ELR (cell line): ENCODE measurements around the gene QSOX1.

Experiments
- DNase-seq: peaks from one replicate; pipeline ENCODE4 v3.0.0-alpha.2; 2015; ENCODE audit warnings: low read depth

QSOX1 gene

DNA sequence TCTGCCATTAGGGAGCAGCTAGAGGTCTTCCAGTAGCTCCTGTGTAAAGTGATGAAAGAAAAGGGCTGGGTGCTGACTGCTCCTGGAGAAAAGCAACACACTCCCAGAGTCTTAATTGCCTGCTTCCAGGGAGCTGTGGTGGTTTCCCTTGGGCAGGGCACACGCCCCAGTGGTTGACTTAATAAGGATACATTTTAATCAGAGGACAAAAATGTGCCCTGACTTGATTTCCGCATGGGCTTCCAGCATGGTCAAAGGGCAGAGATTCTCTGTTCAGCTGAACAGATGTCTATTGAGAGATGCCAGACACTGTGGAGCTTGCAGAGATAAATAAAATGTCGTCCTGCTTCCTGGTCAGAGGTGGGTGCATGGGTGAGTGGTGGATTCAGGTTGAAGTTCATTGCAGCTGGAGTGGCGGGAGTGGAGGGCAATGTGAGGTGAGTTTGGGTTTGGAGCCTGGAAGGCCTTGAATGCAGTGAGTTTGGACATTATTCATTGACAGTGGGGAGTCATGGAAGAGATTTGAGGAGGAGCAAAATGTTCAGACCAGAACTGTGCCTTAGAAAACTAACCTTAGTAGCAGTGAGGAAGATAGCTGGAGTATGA is 16.0 kb downstream of the QSOX1 start:
- no peak for DNase-seq

DNA sequence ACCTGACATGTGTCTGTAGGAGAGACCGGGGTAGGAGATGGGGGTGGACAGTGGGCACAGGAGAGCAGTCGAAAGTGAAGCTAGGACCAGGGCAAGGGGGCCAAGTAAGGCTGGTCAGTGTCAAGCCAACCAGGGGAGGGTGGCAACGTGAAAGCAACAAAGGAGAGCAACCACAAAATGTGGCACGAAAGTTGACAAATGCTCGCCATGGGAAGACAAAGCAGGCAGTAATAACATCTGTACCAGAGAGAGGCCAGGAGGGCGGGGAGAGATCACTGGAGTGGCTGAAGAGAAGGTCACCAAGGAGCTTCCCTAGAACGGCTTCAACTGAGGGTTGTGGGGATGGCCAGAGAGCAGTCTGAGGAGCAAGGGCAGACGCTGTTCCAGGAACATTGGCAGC is 17.0 kb downstream of the QSOX1 start:
- DNase-seq: no peak

DNA sequence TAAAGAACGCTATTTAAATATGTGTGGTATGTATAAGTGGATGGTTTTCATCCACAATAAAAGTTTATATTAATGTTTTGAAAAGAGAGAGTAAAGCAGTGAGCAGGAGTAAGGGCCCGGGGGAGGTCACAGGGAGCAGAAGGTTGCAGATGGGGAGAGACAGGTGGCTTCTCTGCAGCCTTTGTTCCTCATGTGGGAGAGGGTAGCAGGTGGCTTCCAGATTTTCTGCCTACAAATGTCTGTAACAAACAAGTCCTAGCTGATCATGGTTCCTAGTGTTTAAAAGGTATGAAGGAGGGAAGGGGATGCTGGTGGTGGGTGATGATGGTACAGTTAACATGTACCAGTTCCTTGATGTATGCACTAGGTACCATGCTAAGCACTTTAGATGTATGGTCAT is 18.8 kb downstream of the QSOX1 start:
- no peak for DNase-seq

DNA sequence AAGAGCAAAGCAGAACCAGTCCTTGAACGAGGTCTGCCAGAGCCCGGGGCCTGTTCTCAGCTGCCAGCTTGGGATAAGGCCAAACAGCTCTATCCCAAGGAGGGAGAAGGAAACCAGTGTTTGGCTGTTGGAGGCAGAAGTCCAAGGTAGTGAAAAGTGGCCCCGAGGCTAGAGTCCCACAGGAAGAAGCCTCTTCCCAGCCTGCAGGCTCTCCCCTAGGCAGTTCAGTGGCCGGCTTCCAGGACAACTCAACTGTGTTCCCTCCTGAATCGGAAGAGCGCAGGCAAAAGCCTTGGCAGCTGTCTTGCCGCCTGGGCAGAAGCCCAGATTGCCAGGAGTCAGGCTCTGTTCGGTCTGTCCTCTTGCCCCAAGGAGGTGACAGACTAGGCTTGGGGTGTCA is 19.3 kb downstream of the QSOX1 start:
- DNase-seq: no peak

DNA sequence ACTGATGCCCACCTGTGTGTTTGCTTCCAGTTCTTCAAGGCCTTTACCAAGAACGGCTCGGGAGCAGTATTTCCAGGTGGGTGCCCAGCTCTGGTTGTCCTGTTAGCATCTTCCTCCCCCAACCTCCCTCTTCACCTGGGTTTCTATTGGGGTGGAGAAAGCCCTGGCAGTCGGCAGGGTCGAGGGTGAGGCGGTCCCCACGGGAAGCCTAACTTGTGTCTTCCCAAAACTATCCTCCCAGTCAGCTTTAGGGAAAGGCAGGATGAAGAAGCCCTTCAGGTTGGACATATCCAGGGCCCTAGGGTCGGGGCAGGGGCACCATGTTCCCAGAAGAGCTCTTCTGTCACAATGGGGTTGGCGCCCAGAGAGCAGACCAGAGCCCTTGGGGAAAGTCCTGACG is 20.6 kb downstream of the QSOX1 start:
- no peak for DNase-seq

DNA sequence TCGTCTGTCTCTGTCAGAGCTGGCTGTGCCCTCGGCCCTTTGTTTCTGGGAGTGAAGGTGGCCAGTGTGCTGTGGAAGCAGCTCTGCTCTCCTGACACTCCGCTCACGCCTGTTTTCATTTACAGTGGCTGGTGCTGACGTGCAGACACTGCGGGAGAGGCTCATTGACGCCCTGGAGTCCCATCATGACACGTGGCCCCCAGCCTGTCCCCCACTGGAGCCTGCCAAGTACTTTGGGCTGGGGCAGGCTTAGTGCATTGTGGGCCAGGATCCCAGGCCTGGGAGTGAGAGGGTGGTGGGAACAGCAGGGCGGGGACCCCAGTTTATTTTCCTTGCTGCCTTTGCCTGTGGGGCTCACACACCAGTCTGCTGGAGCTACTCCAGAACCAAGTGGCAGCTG is 21.1 kb downstream of the QSOX1 start:
- no peak for DNase-seq

DNA sequence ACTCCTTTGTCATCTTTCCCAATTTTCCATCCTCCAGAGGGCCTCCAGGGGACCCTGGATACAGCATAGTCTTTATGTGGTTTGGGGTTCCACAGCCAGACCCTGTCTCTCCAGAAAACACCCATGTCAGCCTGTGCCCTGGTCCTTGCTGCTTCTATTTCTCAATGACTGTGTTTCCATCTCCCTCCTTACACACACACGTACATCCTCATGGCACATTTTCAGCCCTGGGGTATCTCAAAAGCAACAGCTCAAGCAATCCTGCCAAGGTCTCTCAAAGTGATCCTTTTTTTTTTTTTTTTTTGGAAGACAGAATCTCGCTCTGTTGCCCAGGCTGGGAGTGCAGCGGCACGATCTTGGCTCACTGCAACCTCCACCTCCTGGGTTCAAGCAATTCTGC is 22.3 kb downstream of the QSOX1 start:
- no peak for DNase-seq

DNA sequence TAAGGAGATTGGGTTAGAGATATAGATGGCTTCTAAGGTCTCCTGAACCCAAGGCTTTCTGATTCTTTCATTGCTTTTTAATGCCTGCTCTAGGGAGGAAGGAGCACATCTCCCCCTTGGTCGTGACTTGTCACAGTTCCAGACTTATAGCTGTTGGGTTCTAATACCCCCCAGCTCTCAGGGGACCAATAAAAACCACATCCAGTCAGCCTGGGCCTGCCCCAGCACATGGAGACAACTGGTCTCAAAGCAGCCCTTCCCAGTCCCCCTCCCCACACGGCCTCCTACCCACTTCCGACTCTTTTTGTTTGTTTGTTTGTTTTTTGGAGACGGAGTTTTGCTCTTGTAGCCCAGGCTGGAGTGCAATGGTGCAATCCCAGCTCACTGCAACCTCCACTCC is 23.3 kb downstream of the QSOX1 start:
- no peak for DNase-seq

DNA sequence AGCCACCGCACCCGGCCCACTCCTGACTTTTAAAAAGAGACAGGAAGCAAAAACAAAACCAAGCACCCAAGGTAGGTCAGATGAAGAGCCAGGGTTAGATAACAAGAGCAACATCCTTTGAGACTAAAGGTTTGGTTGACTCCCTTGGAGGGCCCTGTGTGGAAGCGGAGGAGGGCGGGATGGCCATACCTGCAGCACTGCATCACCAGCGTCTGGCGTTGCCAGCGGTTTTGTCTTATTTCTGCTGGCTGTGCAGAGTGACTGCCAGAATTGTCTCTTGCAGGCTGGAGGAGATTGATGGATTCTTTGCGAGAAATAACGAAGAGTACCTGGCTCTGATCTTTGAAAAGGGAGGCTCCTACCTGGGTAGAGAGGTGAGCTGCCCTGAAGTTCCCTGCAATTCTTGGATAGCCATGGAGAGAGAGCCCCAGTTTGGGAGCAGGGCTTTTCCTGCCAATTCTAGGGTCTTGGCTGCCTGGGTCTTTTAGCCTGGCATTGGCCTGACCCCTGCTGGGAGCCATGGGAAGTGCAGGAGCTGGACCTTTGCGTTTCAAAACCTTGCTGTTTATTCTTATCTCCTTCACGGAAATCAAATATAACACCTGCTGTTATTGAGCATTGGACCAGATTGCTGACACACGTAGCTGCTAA is 24.0 kb downstream of the QSOX1 start:
- peak; percentile 68 for DNase-seq

DNA sequence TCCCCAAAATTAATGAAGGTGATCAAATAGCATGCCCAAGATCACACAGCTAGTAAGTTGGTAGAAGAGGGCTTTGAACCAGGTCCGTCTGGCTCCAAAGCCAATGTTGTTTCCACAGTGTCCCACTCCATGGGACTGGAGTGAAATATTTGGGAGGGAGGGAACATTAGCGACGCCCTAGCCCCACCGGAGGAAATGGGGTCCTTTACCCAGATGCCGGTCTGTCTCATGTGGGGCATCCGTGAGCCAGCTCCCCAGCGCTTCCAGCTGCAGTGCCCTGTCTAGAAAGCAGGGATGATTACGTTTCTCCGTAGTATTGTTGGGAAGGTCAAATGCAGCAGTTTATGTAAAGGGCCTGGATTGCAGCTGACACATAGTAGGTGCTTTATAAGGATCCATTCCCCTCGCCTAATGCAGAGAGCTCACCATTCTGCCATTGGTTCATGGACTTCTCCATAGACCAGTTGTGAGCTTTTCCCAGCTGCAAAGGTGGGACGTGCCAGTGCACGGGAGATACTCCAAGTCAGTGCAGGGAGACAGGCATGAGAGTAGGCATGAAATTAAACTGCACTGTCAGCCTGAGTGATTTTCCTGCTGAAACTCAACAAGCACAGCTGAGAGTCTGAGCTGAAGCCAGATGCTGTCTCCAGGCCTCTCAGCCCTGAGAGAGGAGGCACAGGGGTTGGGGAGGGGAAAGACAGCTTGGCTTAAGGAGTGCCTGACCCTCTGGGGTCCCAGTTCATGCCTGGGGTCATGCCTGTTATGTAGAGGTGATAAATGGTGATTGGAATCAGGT is 24.7 kb downstream of the QSOX1 start:
- DNase-seq: no peak

DNA sequence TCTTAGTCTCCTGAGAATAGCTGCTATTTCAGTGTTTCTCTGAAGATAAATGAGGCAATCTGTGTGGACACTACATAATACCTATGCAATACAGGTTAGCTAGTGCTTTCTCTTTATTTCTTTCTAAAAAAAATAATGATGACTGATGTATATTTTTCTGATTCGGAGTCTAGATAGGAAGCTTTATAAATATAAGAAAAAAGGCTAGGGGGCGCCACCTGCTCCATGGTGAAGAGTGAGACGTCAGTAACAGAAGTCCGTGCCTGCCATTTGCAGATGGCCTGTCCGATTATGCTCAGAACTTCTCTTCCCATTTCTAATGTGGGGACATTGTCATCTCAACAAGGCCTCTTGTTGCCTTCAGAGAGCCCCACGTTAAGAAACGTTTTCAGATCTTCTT is 26.4 kb downstream of the QSOX1 start:
- peak; percentile 52 for DNase-seq

DNA sequence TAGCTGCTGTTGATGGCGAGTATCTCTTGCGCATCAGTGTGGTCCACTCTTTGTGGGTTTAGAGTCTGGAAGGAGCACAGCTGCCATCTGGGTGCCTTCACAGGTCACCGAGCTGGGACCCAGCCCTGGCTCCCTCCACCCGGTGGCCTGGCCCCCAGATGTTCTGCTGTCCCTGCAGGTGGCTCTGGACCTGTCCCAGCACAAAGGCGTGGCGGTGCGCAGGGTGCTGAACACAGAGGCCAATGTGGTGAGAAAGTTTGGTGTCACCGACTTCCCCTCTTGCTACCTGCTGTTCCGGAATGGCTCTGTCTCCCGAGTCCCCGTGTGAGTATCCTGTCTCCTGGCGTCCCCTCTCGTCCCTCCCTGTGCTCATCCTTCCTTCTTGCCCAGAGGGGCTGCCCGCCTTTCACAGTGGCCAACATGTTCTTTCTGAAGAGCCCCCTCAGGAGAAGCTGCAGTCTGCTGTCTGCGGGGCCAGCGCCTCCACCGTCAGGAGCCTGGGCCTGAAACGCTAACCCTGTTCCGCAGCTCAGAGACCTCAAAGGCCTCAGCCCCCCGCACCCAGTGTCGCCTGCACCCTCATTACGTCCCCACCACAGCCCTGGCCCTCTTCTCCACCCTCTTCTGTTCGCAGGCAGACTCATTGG is 27.4 kb downstream of the QSOX1 start:
- DNase-seq: no peak

DNA sequence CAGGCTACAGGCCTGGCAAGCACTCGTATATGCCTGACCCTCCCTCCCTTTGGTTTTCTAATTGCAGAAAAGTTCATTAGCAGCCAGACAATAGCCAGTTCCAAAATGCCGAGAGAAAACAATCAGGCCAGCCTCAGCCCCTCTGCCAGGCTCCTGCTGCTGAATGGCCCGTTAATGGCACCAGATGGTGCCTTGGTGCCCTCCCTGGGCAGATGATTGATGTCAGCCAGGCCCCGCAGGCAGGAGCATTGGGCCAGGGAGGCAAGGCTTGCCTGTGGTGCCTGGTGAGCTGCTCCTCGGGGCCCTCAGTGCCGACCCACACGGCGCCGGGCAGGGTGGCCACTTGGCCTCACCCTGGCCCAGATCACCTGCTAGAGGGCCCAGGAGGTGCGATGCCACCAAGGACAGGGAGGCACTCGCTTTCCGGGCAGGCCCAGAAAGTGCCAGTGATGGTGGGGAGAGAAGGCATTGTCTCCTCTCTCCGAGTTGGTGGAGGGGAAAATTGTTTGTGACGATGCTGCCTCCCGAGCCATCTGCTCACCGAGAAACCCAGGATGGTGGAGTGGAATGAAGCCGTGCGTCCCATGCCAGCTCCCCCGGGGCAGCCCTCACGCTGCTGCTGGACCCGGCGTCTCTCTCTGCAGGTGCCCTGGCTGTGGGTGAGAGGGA is 28.1 kb downstream of the QSOX1 start:
- no peak for DNase-seq

DNA sequence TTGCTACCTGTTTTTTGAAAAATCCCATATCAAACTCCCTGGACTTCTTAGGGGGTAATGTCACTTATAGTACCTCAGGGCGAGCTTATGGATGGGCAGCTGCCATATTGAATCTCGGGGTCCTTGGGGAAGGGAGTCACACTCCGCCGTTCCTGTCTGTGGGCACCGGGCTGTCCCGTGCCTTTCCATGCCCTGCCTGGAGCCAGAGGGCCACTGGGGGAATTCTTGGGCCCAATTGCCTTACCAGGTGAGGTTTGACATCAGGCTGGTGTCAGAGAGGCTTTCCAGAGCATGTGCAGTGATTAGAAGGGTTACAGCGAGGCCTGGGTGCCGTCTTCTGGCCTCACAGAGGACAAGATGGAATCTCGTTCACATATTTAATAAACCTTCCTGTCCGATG is 28.8 kb downstream of the QSOX1 start:
- no peak for DNase-seq

DNA sequence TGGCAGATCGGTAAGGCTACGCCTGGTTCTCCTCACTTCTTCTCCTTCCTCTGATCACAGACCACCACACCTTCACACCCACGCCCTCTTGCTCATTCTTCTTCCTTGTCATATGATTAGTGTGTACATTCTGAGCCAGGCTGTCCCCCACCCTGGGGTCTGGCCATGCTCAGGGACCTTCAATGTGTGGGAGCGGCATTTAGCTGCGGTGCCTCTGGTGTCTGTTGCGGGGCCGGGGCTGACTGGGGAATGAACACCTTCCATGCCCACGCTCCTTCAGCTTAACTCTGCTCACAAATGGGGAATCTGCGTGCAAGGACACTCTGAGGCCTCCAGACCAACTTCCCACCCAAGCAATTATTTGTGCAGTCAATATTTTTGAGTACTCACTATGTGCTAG is 29.4 kb downstream of the QSOX1 start:
- DNase-seq: no peak

DNA sequence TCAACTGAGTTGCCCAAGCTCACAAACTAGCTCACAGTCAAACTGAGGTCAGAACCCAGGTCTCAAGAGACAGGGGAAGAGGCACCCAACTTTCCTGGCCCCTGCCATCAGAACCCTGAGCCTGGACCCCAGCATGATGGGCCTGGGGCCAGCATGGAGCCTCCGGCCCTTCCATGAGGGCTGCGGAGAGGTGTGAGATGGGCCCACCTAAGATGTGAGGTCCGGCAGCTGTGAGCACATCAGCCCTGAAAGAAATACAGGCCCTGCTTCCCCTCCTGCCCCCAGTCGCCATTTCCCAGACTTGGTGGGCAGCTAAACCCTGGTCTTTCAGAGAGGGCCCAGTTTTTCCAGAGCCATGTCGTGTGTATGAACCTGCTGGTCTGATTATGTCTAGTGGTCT is 30.6 kb downstream of the QSOX1 start:
- DNase-seq: no peak

DNA sequence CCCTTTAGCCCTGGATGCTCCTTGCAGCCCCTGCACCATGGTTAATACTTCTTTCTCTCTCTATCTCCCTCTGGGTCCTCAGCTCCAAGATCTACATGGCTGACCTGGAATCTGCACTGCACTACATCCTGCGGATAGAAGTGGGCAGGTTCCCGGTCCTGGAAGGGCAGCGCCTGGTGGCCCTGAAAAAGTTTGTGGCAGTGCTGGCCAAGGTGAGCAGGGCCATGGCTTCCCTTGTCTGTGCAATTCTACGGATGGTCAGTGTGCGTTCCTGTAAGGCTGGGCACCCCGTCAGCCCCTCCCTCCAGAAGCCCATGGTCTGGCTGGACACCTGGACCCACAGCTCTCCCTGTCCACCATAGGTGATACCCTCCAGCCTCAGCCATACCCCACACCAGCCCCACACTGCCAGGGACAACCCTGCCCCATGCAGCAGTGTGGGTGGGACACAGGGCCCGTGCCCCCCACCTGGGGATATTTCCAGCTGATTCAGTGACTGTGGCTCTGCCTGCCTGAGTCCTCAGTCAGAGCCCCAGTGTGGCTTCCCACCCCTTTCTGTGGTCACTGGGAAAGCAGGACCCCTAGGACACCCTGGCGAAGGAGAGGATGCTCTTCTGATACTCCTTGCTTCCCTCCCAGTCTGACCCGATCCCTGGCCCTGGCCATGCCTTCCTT is 31.4 kb downstream of the QSOX1 start:
- DNase-seq: no peak

DNA sequence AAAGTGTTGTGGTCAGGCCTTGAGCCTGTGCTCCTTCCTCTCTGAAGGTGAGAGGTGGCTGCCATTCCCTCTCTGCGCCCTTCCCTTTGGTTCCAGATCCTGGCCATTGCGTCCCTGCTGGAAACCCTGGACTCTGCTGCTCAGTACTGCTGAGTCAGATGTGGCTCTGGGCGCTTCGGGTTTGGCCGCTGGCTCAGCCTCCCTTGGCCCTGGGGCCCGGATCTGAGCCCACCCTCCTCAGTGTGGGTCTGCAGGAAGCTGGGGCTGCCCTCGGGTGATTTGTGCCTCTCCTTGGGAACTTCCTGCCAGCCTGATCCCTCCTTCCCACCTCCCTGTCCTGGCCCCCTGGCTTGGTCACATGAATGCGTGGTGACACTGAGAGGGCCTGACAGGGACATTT is 32.2 kb downstream of the QSOX1 start:
- peak; percentile 34 for DNase-seq

DNA sequence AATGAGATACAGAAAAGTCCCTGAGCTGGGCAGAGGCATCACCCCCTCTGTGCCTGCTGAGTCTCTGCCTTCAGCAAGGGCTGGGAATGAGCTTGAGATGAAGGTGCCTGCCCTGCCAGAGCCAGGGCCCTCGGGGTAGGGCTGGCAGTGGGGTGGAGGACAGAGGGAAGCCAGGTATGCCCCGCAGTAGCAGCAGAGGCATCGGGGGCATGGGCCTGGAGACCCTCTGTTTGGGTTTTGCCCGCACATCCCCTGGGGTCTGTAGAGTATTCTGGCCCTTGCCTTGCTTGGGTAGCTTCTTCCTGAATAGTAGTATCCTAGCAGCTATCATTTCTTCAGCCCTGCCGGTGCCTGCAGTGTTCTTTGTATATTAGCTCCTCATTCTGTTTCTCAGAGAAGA is 33.0 kb downstream of the QSOX1 start:
- DNase-seq: no peak

DNA sequence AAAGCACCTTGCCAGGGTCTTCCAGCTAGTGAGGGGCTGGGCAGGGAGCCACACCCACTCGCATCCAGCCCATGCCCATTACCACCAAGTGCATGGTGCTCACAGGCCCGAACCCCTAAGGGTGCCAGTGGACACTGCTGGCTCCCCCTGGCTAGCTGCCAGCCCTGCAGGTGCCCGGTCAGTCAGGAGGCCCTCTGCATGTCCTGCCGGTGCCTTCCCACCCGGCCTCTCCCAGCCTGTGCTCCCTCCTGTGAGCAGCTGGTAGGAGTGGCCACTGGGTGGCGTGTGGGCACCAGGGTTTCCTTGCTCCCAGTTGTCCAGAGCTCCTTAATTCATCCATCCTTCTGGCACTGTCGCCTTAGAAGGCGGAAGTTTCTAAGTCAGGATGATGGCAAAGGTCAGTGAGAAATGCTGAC is 33.4 kb downstream of the QSOX1 start:
- peak; percentile 68 for DNase-seq

DNA sequence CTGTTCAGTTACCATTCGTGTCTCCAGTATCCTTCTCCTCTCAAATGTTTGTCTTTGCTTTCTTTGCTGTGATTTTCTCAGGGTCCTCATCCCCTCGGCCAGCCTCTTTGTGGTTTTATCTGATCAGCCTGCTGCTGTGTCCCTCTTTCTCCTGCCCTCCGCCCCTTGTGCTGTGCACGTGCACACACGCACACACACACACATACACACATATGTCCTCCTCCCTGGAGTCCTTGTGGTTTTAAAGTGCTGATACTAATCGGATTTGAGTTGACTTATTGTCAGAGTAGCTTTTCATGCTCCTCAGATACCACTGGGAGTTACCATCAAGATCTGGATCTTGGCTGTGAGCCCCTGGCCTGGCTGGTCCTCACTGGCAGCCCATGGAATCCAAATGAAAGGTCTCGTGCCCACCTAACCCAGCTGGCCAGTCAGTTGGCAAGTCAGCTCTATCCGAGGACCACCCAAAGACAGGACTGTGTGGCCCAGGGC is 34.1 kb downstream of the QSOX1 start:
- DNase-seq: no peak

DNA sequence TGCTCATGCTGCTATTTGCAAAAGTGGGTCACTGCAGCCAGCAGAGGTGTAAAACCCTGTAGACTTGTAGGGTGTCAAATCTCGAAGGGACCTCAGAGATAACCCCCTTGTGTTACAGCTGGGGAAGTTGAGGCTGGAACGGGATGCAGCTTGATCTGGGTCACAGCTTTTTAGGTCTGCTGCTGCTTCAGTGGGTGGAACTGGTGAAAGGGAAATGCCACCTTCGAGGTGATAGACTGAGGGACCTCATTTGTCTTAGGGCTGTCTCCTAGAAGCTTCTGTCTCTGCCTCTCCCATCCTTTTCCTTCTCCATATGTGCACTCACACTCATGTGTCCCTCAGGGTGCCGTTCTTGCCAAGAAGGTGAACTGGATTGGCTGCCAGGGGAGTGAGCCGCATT is 35.4 kb downstream of the QSOX1 start:
- no peak for DNase-seq
